Activated T-cell treated with anti-CD3 and anti-CD28 coated beads for 24 hours (primary cell): ENCODE measurements around the gene TRMT2A.

Experiments used
- DNase-seq: peaks from one replicate; pipeline ENCODE4 v3.0.0-alpha.2; 2020; ENCODE audit warnings: low read depth

The TRMT2A gene

DNA sequence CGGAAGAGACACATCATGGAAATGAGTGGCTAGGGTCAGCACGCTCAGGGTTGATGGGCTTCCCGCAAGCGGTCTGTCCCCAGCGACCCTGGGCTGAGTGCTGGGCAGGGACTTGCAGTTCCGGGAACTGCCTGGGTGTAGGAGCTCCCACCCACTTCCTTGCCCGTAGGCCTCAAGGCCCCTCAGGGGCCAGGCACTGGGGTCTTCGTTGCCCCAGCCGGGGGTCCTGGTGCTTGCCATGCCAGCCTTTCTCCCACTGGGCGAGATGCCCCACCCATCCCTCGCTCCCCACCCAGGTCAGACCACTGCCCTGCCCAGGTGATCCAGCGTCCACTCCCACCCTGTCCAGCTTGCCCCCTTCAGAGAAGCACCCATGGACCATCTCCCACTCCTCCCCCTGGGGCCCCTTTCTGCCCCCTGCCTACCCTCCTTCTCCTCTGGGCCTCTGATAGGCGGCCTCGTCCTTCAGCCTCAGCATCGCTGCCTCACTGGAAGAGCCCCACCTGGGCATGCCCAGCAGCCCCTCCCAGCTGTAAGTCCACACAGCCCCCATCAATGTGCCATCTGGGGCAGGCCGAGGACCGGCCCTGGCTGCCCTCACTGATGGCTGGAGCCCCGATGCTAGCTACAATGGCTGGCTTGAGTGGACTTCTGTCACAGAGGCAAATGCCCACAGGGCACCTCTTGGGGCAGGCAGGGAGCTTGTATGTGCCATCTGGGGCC lies 54.8 kb downstream of the TRMT2A start:
- no peak for DNase-seq
